ENCODE results near the gene GPR25.

GPR25 gene

DNA sequence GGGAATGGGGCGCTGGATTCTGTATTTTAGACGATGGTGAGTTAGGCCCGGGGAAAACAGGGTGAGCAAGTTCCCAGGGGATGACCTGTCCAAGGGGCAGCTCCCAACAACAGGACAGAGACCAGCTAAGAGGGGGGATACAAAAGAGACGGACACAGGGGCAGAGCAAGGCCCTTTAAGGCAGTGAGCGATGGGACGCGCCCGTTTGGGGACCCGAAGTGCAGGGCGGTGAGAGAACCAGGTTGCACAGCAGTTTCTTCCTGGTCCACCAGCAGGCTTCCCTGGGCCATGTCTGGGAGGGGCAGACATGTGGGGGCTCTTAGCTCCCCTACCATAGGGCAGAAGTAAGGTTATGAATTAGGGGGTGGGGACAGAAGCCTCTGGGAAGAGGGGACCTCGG lies 43.9 kb downstream of the GPR25 start:
- no peak for DNase-seq

GRCh38 chr1:200917291-200917817 lies 44.6 kb downstream of the GPR25 start:
- DNase-seq: no peak

DNA sequence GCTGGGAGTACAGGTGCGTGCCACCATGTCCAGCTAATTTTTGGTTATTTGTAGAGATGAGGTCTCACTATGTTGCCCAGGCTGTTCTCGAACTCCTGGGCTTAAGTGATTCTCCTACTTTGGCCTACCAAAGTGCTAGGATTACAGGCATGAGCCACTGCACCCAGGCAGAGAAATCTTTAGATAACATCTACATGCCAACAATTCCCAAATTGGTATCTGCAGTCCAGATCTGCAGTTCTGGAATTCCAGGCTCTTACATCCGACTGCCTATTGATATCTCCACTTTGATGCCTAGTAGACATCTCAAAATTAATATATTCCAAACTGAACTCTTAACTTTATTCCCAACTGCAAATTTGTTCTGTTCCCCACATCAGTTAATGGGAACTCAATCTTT lies 45.2 kb downstream of the GPR25 start:
- no peak for DNase-seq

- no peak for DNase-seq
These were observed 46.6 kb downstream of the GPR25 start for GRCh38 chr1:200919386-200919785.

DNA sequence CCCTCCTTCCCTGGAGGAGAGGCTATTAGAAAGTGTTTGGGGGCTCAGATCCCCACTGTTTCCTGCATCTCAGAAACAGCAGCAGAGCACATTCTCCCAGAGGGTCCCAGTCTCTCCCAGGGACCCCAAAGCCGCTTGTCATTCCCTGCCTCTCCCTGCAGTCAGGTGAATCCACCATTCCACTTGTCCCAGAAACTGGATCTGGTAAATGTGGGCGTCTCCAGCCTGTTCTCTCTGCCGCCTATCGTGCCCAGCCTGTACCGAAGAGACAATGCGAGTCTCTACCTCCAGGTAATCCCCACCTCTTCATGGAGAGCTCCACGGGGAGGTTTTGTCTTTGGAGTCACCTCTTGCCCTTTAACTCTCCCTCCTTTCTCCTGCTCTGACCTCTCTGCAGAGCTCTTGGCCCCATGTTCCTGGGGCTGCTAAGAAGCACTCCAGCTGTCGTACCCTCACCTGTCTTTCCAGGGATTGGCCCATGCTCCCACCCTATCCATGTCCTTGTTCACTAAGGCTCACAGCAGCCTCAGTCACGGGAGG lies 48.9 kb downstream of the GPR25 start:
- DNase-seq: no peak

DNA sequence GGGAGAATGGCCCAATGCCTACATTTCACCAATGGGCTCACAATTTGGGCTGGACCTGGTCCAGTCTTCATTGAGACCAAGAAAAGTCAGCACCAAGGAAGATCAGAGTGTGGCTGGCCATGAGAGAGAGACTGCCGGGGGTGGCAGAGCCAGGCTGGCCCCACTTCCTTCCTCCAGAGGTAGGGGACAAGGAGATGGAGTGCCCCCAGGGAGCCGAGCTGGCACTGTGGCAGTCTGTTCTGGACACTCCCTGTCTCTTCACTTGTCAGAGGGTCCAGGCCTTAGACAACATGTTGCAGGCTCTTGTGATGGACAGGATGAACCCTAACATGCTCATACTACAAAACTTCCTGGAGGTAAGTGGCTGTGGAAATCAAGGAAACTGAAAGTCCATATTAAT lies 49.6 kb downstream of the GPR25 start:
- DNase-seq: no peak

DNA sequence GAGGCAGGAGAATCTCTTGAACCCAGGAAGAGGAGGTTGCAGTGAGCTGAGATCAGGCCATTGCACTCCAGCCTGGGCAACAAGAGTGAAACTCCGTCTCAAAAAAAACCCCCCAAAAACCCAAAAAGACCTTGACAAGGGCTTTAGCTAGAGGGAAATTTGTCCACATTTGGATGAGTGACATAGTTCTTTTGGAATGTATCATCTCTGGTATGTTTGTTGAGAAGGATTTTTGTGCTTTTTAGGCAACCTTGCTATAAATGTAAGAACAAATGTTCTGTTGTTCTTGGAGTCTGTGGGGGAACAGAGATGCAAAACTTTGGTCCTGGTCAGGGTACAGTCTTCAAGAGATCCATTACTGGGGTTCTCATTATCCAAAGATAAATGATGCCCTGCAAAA lies 50.8 kb downstream of the GPR25 start:
- no peak for DNase-seq
